ENCODE measurements around the gene DBR1.

The DBR1 gene

DNA sequence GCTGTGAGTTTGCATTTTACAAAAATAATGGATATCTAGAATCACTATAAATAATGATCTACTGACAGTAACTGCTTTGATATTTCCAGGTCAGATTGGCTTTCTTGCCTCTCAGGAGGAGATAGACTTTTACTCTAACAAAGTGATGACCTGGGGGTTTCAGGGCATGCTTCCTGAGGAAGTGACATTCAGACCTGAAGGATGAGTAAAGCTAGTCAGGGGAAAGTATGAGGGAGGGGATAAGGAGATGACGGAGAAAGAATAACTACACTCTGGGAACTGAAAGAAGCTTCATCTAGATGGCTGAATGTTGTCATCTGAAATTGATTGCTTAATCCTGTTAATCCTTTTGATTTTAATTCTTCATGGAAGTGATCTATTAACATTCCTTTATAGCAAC, 44.5 kb upstream of the DBR1 start:
- DNase-seq (ENCODE audit: low read depth, low spot score) = no peak
- TF ChIP-seq, protein P1, sequence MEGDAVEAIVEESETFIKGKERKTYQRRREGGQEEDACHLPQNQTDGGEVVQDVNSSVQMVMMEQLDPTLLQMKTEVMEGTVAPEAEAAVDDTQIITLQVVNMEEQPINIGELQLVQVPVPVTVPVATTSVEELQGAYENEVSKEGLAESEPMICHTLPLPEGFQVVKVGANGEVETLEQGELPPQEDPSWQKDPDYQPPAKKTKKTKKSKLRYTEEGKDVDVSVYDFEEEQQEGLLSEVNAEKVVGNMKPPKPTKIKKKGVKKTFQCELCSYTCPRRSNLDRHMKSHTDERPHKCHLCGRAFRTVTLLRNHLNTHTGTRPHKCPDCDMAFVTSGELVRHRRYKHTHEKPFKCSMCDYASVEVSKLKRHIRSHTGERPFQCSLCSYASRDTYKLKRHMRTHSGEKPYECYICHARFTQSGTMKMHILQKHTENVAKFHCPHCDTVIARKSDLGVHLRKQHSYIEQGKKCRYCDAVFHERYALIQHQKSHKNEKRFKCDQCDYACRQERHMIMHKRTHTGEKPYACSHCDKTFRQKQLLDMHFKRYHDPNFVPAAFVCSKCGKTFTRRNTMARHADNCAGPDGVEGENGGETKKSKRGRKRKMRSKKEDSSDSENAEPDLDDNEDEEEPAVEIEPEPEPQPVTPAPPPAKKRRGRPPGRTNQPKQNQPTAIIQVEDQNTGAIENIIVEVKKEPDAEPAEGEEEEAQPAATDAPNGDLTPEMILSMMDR (IDR thresholded peaks at IDR 0.05; ENCODE audit: insufficient read depth, low read length, missing control alignments) = no peak
- H3K4me3 ChIP-seq (ENCODE audit: low read depth, low read length) = no peak overlapping the region
- POLR2A ChIA-PET = no interaction called here
- CTCF ChIA-PET = interaction anchor here (1.0 kb wide), 1 partner anchor 16 kb away, joined by 3 read pairs; no protein-coding TSS in a partner anchor

DNA sequence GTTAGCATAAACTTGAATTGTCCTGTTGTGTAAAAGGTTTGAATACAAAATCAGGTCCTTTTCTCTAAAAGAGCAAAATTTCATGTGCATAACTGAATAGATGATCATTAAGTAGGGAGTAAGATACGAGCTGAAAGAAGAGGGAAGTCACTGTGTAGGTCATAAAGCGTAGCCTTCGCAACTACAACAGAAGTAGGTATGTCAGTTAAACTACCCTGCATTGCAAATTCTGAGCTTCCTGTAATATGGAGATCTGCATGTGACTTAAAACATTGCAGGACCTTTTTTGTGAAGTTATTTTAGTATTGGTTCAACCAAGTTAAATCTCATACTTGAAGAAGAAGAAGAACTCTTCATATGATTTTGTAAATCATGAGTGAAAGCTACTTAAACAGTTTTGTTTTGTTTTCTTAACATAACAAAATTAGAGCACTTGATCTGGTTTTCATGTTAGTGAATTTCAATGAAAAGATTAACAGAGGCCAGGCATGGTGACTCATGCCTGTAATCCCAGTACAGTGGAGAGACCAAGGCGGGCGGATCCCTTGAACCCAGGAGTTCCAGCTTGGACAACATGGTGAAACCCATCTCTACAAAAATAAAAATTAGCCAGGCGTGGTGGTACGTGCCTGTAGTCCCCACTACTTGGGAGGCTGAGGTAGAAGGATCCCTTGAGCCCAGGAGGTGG, 38.8 kb upstream of the DBR1 start:
- ChIA-PET POLR2A (interaction anchor here (0.6 kb wide), 1 partner anchor 10 kb away, joined by 3 read pairs; no protein-coding TSS in a partner anchor), CTCF (interaction anchor here (1.2 to 1.5 kb wide), 2 partner anchors 10 to 32 kb away, joined by 3 to 4 read pairs; no protein-coding TSS in a partner anchor)
- DNase-seq (ENCODE audit: low read depth, low spot score) = no peak
- TF ChIP-seq, protein P1 (IDR thresholded peaks at IDR 0.05; ENCODE audit: insufficient read depth, low read length, missing control alignments) = no peak
- H3K4me3 ChIP-seq (ENCODE audit: low read depth, low read length) = no peak overlapping the region

DNA sequence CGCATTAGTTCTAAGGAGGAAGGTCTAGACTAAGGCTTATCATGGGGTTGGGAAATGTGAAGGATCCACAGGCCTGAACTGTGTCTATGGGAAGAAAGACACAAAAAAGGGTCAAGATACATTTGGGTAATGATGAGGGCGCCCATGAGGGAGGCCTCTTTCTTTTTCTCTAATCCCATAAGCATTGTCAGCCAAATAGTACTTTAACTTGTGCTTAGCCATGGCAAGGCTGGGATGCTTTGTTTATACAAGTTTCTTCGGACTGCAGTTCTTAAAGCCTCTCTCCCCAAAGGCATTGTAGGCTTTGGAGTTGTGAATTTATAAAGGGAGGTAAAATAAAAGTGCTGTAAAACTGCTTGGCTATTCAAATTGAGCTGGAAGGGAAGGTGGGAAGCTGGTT, 35.8 kb upstream of the DBR1 start:
- DNase-seq (ENCODE audit: low read depth, low spot score) = no peak
- TF ChIP-seq, protein P1 (IDR thresholded peaks at IDR 0.05; ENCODE audit: insufficient read depth, low read length, missing control alignments) = no peak
- no peak overlapping the region for H3K4me3 ChIP-seq (ENCODE audit: low read depth, low read length)
- ChIA-PET CTCF (no interaction called here), POLR2A (no interaction called here)

DNA sequence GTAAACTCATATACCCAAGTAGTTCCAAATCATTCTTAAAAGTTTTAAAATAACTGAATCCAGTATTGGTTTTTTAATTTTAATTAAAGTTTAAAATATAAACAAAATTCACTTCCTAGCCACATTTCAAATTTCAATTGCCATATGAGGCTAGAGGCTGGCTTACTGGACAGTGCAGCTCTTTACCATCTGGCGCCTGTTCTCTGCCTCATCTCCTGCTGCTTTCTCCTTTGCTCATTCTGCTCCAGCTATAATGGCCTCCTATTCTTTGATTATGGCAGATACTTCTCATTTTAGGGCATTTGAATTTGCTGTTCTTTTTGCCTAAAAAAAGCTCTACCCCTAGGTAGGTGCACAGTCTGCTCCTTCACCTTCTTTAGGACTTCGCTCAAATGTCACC, 31.5 kb upstream of the DBR1 start:
- H3K4me3 ChIP-seq (ENCODE audit: low read depth, low read length) = no peak overlapping the region
- POLR2A ChIA-PET = no interaction called here
- DNase-seq (ENCODE audit: low read depth, low spot score) = no peak
- TF ChIP-seq, protein P1 (IDR thresholded peaks at IDR 0.05; ENCODE audit: insufficient read depth, low read length, missing control alignments) = no peak
- CTCF ChIA-PET = no interaction called here

DNA sequence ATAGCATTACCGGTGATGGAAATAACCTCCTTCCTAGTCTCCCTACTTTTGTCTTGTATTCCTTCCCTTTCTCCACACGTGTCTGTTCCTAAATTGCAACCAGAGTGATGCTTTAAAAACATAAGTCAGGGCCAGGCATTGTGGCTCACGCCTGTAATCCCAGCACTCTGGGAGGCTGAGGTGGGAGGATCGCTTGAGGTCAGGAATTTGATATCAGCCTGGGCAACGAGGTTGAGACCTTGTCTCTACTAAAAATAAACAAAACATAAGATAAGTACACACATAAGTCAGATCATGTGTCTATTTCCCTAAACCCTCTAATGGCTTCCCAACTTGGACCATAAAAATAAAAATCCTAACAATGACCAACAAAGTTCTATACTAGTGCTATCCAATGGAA, 30.8 kb upstream of the DBR1 start:
- POLR2A ChIA-PET = no interaction called here
- TF ChIP-seq, protein P1 (IDR thresholded peaks at IDR 0.05; ENCODE audit: insufficient read depth, low read length, missing control alignments) = no peak
- no peak overlapping the region for H3K4me3 ChIP-seq (ENCODE audit: low read depth, low read length)
- CTCF ChIA-PET = no interaction called here
- DNase-seq (ENCODE audit: low read depth, low spot score) = no peak

DNA sequence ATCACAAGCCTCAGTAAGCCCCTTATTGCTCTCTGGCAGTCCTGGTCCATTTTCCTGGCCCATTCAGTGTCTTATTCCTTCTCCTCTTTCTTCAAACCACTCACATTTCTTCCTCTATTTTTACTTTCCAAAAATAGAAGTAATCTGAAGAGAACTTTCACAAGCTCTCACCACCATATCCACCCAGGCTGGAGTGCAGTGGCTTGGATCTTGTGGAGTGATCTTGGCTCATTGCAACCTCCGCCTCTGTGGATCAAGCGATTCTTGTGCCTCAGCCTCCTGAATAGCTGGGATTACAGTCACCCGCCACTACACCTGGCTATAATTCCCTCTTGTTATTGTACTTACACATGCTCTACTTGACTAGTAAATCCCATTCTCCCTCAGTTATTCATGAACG, 29.2 kb upstream of the DBR1 start:
- TF ChIP-seq, protein P1 (IDR thresholded peaks at IDR 0.05; ENCODE audit: insufficient read depth, low read length, missing control alignments) = no peak
- H3K4me3 ChIP-seq (ENCODE audit: low read depth, low read length) = no peak overlapping the region
- POLR2A ChIA-PET = no interaction called here
- CTCF ChIA-PET = interaction anchor here (1.3 kb wide), 1 partner anchor 17 kb away, joined by 4 read pairs; the partner anchor contains the start of gene ARMC8
- DNase-seq (ENCODE audit: low read depth, low spot score) = no peak

Data from AG04449 (cell line).